Stimulated activated naive CD8-positive, alpha-beta T cell treated with anti-CD3 and anti-CD28 coated beads, Interleukin-15, amount 100 ng/mL, for 72 hours (primary cell): Measurements from ENCODE around the gene MCHR2.
A peak's percentile ranks its signal among the peaks of the same experiment; 100 is the strongest.

Experiments
- ATAC-seq: fragments of 150-1000 bp; cut with Tn5 transposase; 2 replicates; pipeline ENCODE4 v1.10.0; 2021; ENCODE audit warnings: mild to moderate bottlenecking, moderate library complexity
- DNase-seq, 2 donors: peaks; one replicate each; pipeline ENCODE4 v3.0.0; 2021 to 2022
- H3K27ac Mint-ChIP-seq, 2 donors: one replicate each; pipeline ENCODE4 v1.8.0; 2022; ENCODE audit warnings: mild to moderate bottlenecking in 2 of 2, mixed read lengths in 2 of 2, moderate library complexity in 2 of 2
- H3K27me3 Mint-ChIP-seq: one replicate; pipeline ENCODE4 v1.8.0; 2022; ENCODE audit warnings: mixed read lengths
- H3K4me1 Mint-ChIP-seq: one replicate; pipeline ENCODE4 v1.8.0; 2022; ENCODE audit warnings: mild to moderate bottlenecking, mixed read lengths
- H3K4me3 Mint-ChIP-seq, 2 donors: one replicate each; pipeline ENCODE4 v1.8.0; 2022; ENCODE audit warnings: mild to moderate bottlenecking in 2 of 2, mixed read lengths in 2 of 2, moderate library complexity in 1 of 2
- H3K9me3 Mint-ChIP-seq, 2 donors: one replicate each; pipeline ENCODE4 v1.8.0; 2022; ENCODE audit warnings: mixed read lengths in 2 of 2

The MCHR2 gene

DNA sequence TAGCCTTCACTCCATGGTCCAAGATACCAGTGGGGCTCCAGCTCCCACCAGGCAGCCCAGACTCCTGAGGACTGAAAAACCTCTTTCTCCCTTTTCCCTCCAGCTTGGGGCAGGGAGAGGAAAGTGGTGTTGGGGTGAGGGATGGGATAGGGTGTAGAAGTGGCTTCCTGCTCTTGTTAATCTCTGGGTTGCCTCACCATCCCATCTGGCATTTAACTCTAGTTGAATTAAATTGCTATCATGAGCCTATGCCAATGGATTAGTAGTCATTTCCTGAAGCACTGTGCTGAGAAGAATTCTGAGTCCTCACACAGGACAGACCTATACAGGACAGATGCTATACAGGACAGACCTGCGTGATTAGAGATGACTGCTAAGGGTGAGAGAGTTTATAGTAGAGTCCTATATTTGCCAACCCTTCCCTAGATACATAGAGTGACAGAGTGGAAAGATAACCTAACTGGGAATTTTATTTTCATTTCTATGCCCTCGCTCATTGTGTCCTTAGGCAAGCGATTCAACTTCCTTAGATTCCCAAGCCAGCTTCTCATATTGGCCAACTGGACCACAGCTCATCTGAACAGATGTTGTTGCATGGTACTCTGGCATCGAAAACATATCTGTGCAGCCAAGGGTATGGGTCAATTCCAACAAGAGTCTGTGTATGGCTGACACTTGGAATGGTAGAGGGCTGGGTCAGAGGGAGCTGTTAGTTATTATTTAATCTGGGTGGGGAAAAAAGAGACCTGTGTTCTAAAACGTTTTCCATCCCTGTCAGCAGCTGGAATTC lies 42.8 kb downstream of the MCHR2 start:
- Mint-ChIP-seq H3K27me3 (peaks cover 7% of the 10 kb centered on the region), H3K9me3 (no peaks in the 10 kb centered on the region), H3K4me3 (no peak overlapping the region), H3K4me1 (no peaks in the 10 kb centered on the region), H3K27ac (no peak overlapping the region)
- ATAC-seq (no peak), DNase-seq (no peak)

GRCh38 chr6:99946005-99946404 lies 48.0 kb downstream of the MCHR2 start:
- no peak overlapping the region for H3K4me3 Mint-ChIP-seq
- no peak overlapping the region for H3K27ac Mint-ChIP-seq
- no peaks in the 10 kb centered on the region for H3K9me3 Mint-ChIP-seq
- DNase-seq (no peak), ATAC-seq (no peak)
- H3K27me3 Mint-ChIP-seq = peaks cover 18% of the 10 kb centered on the region
- H3K4me1 Mint-ChIP-seq = no peaks in the 10 kb centered on the region

DNA sequence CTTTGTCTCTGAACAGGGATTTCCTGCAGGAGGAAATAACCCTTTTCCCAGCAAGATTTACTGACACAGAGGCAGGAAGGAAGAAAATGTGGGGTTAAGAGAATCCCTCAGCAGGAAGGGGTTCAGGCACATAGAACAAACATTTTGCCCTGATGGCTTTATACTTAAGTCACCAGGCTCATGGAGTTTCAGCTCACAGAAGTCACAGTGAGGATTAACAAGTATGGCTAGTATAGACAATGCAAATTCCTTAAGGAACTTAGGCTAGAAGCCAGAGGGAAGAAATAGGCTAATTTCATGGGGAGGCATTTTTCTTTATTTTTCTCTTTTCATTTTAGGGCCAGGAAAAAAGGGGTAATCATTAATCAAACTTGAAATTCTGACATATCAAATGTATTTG lies 50.2 kb downstream of the MCHR2 start:
- Mint-ChIP-seq H3K27ac (no peak overlapping the region), H3K4me1 (no peaks in the 10 kb centered on the region), H3K9me3 (no peaks in the 10 kb centered on the region), H3K4me3 (no peak overlapping the region), H3K27me3 (peaks cover 29% of the 10 kb centered on the region)
- DNase-seq = no peak
- no peak for ATAC-seq

DNA sequence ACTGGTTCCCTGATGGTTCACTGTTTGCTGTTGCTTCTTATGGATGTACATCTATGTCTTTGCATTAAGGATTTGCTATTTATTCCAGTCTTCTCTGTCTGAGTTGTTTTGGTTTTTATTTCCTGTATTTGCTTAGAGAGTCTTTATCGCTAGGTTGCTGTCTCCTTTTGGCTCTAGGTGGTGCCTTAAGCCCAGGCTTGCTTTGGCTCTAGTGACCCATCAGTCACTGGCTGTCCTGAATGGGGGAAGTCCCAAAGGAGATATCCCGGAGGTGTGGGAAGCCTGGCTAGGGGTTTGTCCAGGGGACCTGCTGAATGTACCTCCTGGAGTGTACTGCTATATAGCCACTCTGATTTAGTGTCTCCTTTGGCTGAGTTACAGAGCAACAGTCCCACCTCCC lies 53.4 kb downstream of the MCHR2 start:
- H3K9me3 Mint-ChIP-seq = no peaks in the 10 kb centered on the region
- no peak overlapping the region for H3K27ac Mint-ChIP-seq
- H3K4me1 Mint-ChIP-seq = no peaks in the 10 kb centered on the region
- no peak overlapping the region for H3K4me3 Mint-ChIP-seq
- ATAC-seq (no peak), DNase-seq (no peak)
- H3K27me3 Mint-ChIP-seq = peaks cover 29% of the 10 kb centered on the region

- ATAC-seq (no peak), DNase-seq (no peak)
- H3K9me3 Mint-ChIP-seq = peaks cover 0 to 4% of the 10 kb centered on the region in 2 donors
- no peak overlapping the region for H3K4me3 Mint-ChIP-seq
- no peaks in the 10 kb centered on the region for H3K27me3 Mint-ChIP-seq
- no peaks in the 10 kb centered on the region for H3K4me1 Mint-ChIP-seq
- no peak overlapping the region for H3K27ac Mint-ChIP-seq
These were observed 60.9 kb downstream of the MCHR2 start for GRCh38 chr6:99933129-99933528.

GRCh38 chr6:99912657-99913056 lies 81.4 kb downstream of the MCHR2 start:
- Mint-ChIP-seq H3K27ac (no peak overlapping the region), H3K9me3 (no peaks in the 10 kb centered on the region), H3K4me1 (no peaks in the 10 kb centered on the region), H3K27me3 (peaks cover 7% of the 10 kb centered on the region), H3K4me3 (no peak overlapping the region)
- DNase-seq (no peak), ATAC-seq (no peak)

DNA sequence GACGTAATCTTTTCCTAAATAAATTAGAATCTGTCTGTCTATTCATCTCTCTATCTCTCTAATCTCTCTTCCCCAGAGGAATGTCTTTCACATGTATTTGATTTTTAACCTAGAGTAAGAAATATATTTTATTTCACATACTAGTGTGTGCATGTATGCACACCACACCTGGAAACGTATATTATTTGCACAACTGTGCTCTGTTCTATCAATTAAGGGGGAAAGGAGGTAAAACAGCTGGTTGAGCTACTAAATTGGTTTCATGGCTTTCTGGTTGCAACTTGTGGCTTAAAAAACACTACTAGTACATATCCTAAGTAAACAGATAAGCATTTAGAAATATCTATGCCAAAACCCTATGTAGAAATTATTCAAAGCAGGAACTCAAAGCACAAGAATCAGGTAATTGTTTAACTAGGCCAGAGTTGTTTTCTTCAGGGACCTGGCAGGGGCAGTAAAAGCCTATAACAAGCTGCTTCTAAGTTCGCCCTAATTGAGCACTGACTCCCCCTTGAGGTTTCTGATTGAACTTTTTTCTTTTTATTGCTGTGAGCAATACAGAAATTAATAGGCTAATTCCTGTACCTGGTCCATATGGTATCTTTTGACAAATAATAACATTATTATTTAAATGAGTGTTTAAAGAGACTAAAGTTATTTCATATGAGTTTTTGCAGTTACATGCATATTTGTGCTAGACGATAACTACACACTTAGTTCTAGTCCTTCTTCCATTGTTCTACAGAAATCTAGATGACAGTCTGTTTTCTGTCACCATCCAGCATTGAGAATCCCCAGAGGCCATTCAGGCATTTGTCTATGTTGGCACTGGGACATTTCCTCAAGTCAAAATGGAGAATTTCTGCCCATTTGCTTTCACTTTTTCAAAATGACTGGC lies 88.6 kb downstream of the MCHR2 start:
- Mint-ChIP-seq H3K9me3 (no peaks in the 10 kb centered on the region), H3K27ac (no peak overlapping the region), H3K4me1 (no peaks in the 10 kb centered on the region), H3K4me3 (no peak overlapping the region), H3K27me3 (peaks cover 20% of the 10 kb centered on the region)
- ATAC-seq (peak; percentile 53), DNase-seq (no peak)

- H3K27me3 Mint-ChIP-seq = peaks cover 11% of the 10 kb centered on the region
- H3K9me3 Mint-ChIP-seq = no peaks in the 10 kb centered on the region
- DNase-seq (no peak), ATAC-seq (no peak)
- H3K27ac Mint-ChIP-seq = no peak overlapping the region
- no peaks in the 10 kb centered on the region for H3K4me1 Mint-ChIP-seq
- no peak overlapping the region for H3K4me3 Mint-ChIP-seq
These were observed 92.2 kb downstream of the MCHR2 start for GRCh38 chr6:99901596-99902384.

DNA sequence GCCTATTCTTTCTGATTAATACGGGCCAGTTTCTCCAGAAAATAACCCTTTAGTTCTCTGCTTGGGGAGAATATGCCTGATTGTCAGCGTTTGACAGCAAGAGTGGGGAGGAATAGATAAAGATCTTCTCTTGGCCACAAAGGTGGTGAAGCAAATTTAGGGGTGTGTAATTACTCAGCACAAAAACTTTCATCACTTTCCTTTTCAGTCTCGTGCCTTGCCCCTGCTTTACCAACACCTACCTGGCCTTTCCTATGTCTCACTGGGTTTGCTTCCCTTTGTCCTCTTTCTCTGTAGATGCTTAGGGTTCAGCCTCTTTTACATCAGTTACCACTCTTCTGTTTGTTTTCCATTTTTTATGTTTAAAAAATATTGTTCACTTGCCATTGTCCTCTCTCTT lies 99.2 kb downstream of the MCHR2 start:
- Mint-ChIP-seq H3K27ac (no peak overlapping the region), H3K4me1 (no peaks in the 10 kb centered on the region), H3K27me3 (no peaks in the 10 kb centered on the region), H3K4me3 (no peak overlapping the region), H3K9me3 (no peaks in the 10 kb centered on the region)
- DNase-seq = no peak
- ATAC-seq = no peak

- H3K4me1 Mint-ChIP-seq = no peaks in the 10 kb centered on the region
- no peak for ATAC-seq
- DNase-seq = no peak
- H3K4me3 Mint-ChIP-seq = no peak overlapping the region
- no peaks in the 10 kb centered on the region for H3K27me3 Mint-ChIP-seq
- no peaks in the 10 kb centered on the region for H3K9me3 Mint-ChIP-seq
- H3K27ac Mint-ChIP-seq = peak overlapping the region in 1 of 2 donors; percentile 19
These were observed 107.0 kb downstream of the MCHR2 start for GRCh38 chr6:99887066-99887465.

- Mint-ChIP-seq H3K27ac (no peak overlapping the region), H3K4me1 (no peaks in the 10 kb centered on the region), H3K27me3 (no peaks in the 10 kb centered on the region), H3K9me3 (no peaks in the 10 kb centered on the region), H3K4me3 (no peak overlapping the region)
- no peak for DNase-seq
- ATAC-seq = no peak
These were observed 109.0 kb downstream of the MCHR2 start for GRCh38 chr6:99885051-99885450.

DNA sequence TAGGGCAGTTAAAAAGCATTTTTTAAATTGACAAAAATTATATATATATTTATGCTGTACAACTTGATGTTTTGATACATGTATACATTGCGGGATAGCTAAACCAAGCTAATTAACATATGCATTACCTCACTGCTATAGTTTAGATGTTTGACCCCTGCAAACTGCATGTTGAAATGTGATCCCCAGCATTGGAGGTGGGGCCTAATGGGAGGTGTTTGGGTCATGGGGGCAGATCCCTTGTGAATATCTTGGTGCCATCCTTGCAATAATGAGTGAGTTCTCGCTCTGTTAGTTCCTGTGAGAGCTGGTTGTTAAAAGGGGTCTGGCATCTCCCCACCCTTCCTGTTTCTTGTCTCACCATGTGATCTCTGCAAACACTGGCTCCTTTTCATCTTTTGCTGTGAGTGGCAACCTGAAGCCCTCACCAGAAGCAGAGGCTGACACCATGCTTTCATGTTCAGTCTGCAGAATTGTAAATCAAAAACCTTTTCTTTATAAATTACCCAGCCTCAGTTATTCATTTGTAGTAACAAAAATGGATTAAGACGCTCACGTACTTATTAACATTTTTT lies 111.8 kb downstream of the MCHR2 start:
- H3K27ac Mint-ChIP-seq = no peak overlapping the region
- no peak for ATAC-seq
- H3K9me3 Mint-ChIP-seq = no peaks in the 10 kb centered on the region

DNA sequence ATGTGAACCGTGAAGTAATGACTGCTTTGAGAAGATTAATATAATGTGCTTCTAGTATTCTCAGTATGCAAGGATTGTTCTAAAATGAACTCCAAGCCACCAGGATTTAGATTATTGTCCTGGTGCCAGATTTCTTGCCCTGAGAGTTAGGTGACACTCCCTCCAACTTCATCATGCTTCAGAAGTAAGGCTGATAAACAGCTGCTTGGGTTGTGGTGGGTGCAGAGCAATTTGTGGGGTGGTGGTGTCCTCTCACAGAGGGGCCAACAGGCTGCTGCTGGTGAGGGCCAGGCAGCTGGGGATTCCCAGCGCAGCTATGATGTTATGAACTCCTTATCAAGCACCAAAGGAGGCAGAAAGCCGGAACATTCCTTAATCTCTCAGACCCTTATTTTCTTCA lies 114.6 kb downstream of the MCHR2 start:
- no peak overlapping the region for H3K27ac Mint-ChIP-seq

More for the DNA sequence above, 111.8 kb downstream of the MCHR2 start:
- Mint-ChIP-seq H3K4me3 (peak overlapping the region in 1 of 2 donors; percentile 4), H3K4me1 (no peaks in the 10 kb centered on the region), H3K27me3 (peaks cover 12% of the 10 kb centered on the region)
- DNase-seq = no peak

GRCh38 chr6:99875068-99875467 lies 119.0 kb downstream of the MCHR2 start:
- Mint-ChIP-seq H3K4me3 (no peak overlapping the region), H3K27me3 (peaks cover 27% of the 10 kb centered on the region), H3K27ac (no peak overlapping the region), H3K4me1 (no peaks in the 10 kb centered on the region), H3K9me3 (no peaks in the 10 kb centered on the region)
- ATAC-seq = no peak
- DNase-seq = no peak

More for the DNA sequence above, 114.6 kb downstream of the MCHR2 start:
- no peak for DNase-seq
- ATAC-seq = no peak
- Mint-ChIP-seq H3K27me3 (peaks cover 13% of the 10 kb centered on the region), H3K4me1 (no peaks in the 10 kb centered on the region), H3K9me3 (no peaks in the 10 kb centered on the region), H3K4me3 (no peak overlapping the region)

DNA sequence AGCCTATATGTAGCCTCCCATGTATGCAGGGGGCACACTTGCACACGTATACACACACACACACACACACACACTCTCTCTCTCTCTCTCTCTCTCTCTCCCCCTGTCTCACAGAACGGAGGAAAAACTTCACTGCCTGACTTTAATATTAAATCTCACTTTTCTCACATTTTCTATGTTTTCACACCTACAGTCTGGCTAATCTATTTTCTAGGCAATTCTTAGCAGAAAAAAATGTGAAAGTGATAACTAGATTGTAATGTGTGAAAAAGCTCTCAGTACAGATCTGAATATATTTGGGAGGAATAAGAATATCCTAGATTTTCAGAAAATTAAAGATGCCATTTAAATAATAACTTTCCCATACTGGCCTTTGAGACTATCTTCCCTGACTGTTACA lies 120.9 kb downstream of the MCHR2 start:
- DNase-seq = no peak
- Mint-ChIP-seq H3K9me3 (no peaks in the 10 kb centered on the region), H3K4me1 (no peaks in the 10 kb centered on the region), H3K4me3 (no peak overlapping the region), H3K27ac (no peak overlapping the region), H3K27me3 (peaks cover 35% of the 10 kb centered on the region)
- ATAC-seq = no peak
